ENCODE data around the gene PDK4. TPM values are rescaled to one million over a fixed set of nuclear protein-coding genes. Genes with fewer than 3 reads are reported as not detected.

Gene PDK4
- total RNA-seq, 2 experiments from 2014 or later, result not detected

GRCh38 chr7:95584769-95585425 lies 11.4 kb downstream of the PDK4 start:
- ChIA-PET CTCF (no interaction called here), POLR2A (no interaction called here)
- H3K9me3 Mint-ChIP-seq (ENCODE audit: low read depth), result no peaks in the 10 kb centered on the region
- H3K36me3 Mint-ChIP-seq (ENCODE audit: low read depth), result no peaks in the 10 kb centered on the region
- no peak for DNase-seq
- intact Hi-C loops (cut with DNase I, micrococcal nuclease), result no loop called here
- no peak for ATAC-seq
- H3K27me3 Mint-ChIP-seq, result peaks cover 2% of the 10 kb centered on the region
- H3K4me3 Mint-ChIP-seq, result no peak overlapping the region
- no peaks in the 10 kb centered on the region for H3K4me1 Mint-ChIP-seq
- no peak overlapping the region for H3K27ac Mint-ChIP-seq

DNA sequence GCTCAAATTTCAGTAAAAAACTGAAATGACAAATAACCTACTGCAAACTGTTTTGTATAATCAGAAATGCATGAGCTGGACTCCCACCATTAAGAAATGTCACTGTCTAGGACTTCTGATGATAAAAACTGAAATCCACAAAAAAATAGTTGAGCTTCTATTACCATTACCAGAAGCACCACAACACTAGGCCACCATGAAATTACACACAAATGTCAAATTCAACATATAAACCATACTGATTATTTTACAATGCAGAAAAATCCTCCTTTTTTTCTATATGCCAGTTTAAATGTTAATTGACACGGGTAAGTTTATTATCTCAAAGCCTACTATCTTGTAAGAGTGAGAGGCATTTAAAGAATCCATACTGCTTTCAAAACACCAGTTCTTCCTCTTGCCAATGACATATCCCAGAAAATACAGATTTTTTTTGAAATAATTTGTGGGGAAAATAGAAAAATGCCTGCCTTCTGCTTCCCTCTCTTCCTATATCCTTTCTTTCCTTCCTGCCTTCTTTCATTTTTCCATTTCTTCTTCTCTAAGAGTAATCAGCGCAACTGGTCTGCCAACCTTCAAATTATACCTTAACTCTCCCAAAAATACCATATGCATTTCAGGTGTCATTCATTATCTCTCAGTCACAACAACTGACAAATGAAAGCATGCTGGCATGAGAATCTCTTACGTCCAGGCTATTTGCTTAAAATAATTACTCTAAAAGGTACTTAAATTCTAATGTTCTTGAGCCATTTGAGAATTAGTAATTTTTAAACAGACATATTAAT lies 12.3 kb downstream of the PDK4 start:
- Mint-ChIP-seq H3K4me3 (no peak overlapping the region), H3K9me3 (ENCODE audit: low read depth) (no peaks in the 10 kb centered on the region), H3K4me1 (no peaks in the 10 kb centered on the region), H3K27ac (no peak overlapping the region), H3K36me3 (ENCODE audit: low read depth) (no peaks in the 10 kb centered on the region), H3K27me3 (peaks cover 2% of the 10 kb centered on the region)
- ATAC-seq (no peak), DNase-seq (no peak)
- intact Hi-C loops (cut with DNase I, micrococcal nuclease), result no loop called here
- POLR2A ChIA-PET, result no interaction called here
- CTCF ChIA-PET, result interaction anchor here (0.7 kb wide), 1 partner anchor 55 kb away, joined by 3 read pairs; no protein-coding TSS in a partner anchor

DNA sequence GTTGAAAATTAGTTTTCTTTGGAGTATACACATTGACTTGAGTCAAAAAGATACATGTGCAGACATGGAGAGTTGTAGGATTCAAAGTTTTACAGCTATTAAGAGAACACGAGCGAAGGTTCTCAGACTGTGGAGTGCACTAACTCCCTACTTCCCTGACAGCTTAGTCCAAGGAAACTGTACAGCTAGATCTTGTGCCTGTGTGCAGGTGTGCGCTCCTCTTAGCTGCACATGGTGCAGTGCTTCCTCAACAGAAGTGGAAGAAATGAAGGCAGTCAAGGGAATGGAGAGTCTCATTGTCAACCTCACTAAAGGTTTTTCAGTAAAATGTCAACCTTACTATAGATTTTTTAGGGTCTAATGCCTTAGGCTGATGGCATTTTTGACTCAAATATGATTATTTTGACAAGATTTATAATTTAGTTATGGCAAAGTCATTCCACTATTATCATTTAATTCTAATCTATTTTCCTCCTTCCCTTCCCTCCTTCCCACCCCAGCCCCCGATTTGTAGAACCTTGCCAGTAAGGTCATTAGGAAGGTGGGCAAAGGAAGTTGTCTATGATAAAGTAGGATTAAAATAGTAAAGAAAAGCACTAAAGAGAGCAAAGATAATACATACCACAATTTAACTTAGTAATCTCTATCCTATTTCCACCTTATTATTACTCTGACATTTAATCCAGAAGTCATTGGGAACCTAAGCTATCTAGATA lies 13.6 kb downstream of the PDK4 start:
- H3K4me3 Mint-ChIP-seq, result no peak overlapping the region
- peaks cover 2% of the 10 kb centered on the region for H3K27me3 Mint-ChIP-seq
- DNase-seq, result no peak
- ATAC-seq, result no peak
- H3K9me3 Mint-ChIP-seq (ENCODE audit: low read depth), result no peaks in the 10 kb centered on the region
- CTCF ChIA-PET, result no interaction called here
- POLR2A ChIA-PET, result no interaction called here
- H3K4me1 Mint-ChIP-seq, result no peaks in the 10 kb centered on the region
- no peak overlapping the region for H3K27ac Mint-ChIP-seq
- no peaks in the 10 kb centered on the region for H3K36me3 Mint-ChIP-seq (ENCODE audit: low read depth)
- intact Hi-C loops (cut with DNase I, micrococcal nuclease), result no loop called here

- ATAC-seq, result no peak
- DNase-seq, result no peak
- H3K4me1 Mint-ChIP-seq, result no peaks in the 10 kb centered on the region
- H3K27ac Mint-ChIP-seq, result no peak overlapping the region
- POLR2A ChIA-PET, result no interaction called here
- intact Hi-C loops (cut with DNase I, micrococcal nuclease), result no loop called here
- no peaks in the 10 kb centered on the region for H3K9me3 Mint-ChIP-seq (ENCODE audit: low read depth)
- peaks cover 2% of the 10 kb centered on the region for H3K27me3 Mint-ChIP-seq
- no peak overlapping the region for H3K4me3 Mint-ChIP-seq
- CTCF ChIA-PET, result no interaction called here
- no peaks in the 10 kb centered on the region for H3K36me3 Mint-ChIP-seq (ENCODE audit: low read depth)
Observed at GRCh38 chr7:95581467-95581866, 14.8 kb downstream of the PDK4 start.

DNA sequence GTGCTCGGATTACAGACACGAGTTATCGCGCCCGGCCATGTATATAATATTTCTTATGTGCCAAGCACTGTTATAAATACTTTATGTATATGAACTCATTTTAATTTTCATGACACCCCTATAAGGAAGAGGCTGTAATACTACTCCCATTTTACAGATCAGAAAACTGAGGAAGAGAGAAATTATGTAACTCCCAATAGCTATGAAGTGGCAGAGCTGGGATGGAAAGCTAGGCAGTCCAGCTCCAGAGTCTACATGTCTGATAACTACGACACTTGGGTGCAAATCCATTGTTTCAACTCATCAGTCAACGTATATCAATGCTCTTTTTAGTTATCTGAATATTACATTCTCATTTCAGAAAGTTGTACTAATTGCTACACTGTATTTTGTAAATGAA lies 17.0 kb downstream of the PDK4 start:
- intact Hi-C loops (cut with DNase I, micrococcal nuclease), result no loop called here
- H3K4me3 Mint-ChIP-seq, result no peak overlapping the region
- peaks cover 4% of the 10 kb centered on the region for H3K27me3 Mint-ChIP-seq
- no peaks in the 10 kb centered on the region for H3K9me3 Mint-ChIP-seq (ENCODE audit: low read depth)
- no peaks in the 10 kb centered on the region for H3K4me1 Mint-ChIP-seq
- H3K36me3 Mint-ChIP-seq (ENCODE audit: low read depth), result no peaks in the 10 kb centered on the region
- POLR2A ChIA-PET, result no interaction called here
- ATAC-seq (no peak), DNase-seq (no peak)
- CTCF ChIA-PET, result interaction anchor here (0.6 kb wide), 1 partner anchor 756 kb away, joined by 3 read pairs; no protein-coding TSS in a partner anchor
- H3K27ac Mint-ChIP-seq, result no peak overlapping the region

GRCh38 chr7:95578299-95578855 lies 17.9 kb downstream of the PDK4 start:
- intact Hi-C loops (cut with DNase I, micrococcal nuclease), result no loop called here
- DNase-seq (no peak), ATAC-seq (no peak)
- H3K4me1 Mint-ChIP-seq, result no peaks in the 10 kb centered on the region
- H3K36me3 Mint-ChIP-seq (ENCODE audit: low read depth), result no peaks in the 10 kb centered on the region
- ChIA-PET CTCF (no interaction called here), POLR2A (no interaction called here)
- H3K9me3 Mint-ChIP-seq (ENCODE audit: low read depth), result no peaks in the 10 kb centered on the region
- peaks cover 2% of the 10 kb centered on the region for H3K27me3 Mint-ChIP-seq
- no peak overlapping the region for H3K27ac Mint-ChIP-seq
- no peak overlapping the region for H3K4me3 Mint-ChIP-seq

DNA sequence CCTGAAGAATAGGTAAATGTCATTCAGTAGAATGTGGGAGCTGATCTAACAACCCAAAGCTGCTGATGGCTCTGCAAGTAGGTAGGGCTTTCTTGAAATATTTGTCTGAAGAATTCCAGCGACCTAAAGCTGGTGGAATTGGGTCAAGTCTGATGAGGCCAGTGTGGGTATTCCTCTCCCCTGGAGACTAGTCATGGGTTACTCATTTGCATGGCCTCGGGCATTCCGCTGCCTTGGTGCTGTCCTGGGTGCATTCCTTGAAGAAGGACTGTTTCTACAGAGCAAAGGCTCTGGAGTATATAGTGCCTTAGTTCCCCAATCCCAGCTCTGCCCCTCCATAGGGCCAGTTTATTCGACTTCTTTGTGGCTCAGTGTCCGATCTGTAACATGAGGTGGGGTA lies 19.2 kb downstream of the PDK4 start:
- Mint-ChIP-seq H3K4me1 (no peaks in the 10 kb centered on the region), H3K9me3 (ENCODE audit: low read depth) (no peaks in the 10 kb centered on the region), H3K4me3 (no peak overlapping the region), H3K27me3 (peaks cover 4% of the 10 kb centered on the region), H3K27ac (no peak overlapping the region), H3K36me3 (ENCODE audit: low read depth) (no peaks in the 10 kb centered on the region)
- ChIA-PET POLR2A (no interaction called here), CTCF (no interaction called here)
- no peak for DNase-seq
- intact Hi-C loops (cut with DNase I, micrococcal nuclease), result no loop called here
- no peak for ATAC-seq

- no peak overlapping the region for H3K4me3 Mint-ChIP-seq
- CTCF ChIA-PET, result no interaction called here
- no peak overlapping the region for H3K27ac Mint-ChIP-seq
- POLR2A ChIA-PET, result no interaction called here
- no peaks in the 10 kb centered on the region for H3K9me3 Mint-ChIP-seq (ENCODE audit: low read depth)
- H3K27me3 Mint-ChIP-seq, result peaks cover 4% of the 10 kb centered on the region
- intact Hi-C loops (cut with DNase I, micrococcal nuclease), result no loop called here
- no peaks in the 10 kb centered on the region for H3K36me3 Mint-ChIP-seq (ENCODE audit: low read depth)
- ATAC-seq (no peak), DNase-seq (no peak)
- no peaks in the 10 kb centered on the region for H3K4me1 Mint-ChIP-seq
Observed at GRCh38 chr7:95569720-95570119, 26.6 kb downstream of the PDK4 start.

DNA sequence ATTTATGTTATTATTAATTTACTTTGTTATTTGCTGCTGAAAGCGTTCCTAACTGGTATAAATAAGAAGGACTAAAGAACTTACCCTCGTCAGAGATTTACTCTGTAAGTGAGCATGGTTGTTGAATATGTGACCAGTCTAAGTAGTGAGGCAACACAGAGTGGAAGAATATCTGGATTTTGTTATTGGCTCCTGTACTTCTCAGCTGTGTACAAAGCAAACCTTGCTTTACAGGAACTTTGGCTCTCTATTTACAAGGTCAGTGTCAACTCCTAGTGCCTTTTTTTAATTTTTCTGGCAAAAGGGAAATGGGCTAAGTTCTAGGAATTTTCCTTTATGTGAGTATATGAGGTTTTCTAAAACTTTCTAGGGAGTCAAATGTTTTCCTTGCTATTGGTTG lies 35.6 kb downstream of the PDK4 start:
- no peak for DNase-seq
- Mint-ChIP-seq H3K36me3 (ENCODE audit: low read depth) (no peaks in the 10 kb centered on the region), H3K4me3 (no peak overlapping the region), H3K27me3 (peaks cover 5% of the 10 kb centered on the region), H3K4me1 (no peaks in the 10 kb centered on the region), H3K9me3 (ENCODE audit: low read depth) (no peaks in the 10 kb centered on the region), H3K27ac (no peak overlapping the region)
- intact Hi-C loops (cut with DNase I, micrococcal nuclease), result no loop called here
- CTCF ChIA-PET, result interaction anchor here (0.5 to 0.7 kb wide), 2 partner anchors 26 to 129 kb away, joined by 3 to 5 read pairs; no protein-coding TSS in a partner anchor
- no peak for ATAC-seq
- POLR2A ChIA-PET, result no interaction called here

- ATAC-seq, result no peak
- Mint-ChIP-seq H3K4me1 (no peaks in the 10 kb centered on the region), H3K4me3 (no peak overlapping the region)
Observed at GRCh38 chr7:95558864-95559263, 37.5 kb downstream of the PDK4 start.

GRCh38 chr7:95556777-95557176 lies 39.5 kb downstream of the PDK4 start:
- DNase-seq, result no peak
- no peaks in the 10 kb centered on the region for H3K9me3 Mint-ChIP-seq (ENCODE audit: low read depth)
- no peak overlapping the region for H3K27ac Mint-ChIP-seq
- intact Hi-C loops (cut with DNase I, micrococcal nuclease), result no loop called here
- no peaks in the 10 kb centered on the region for H3K4me1 Mint-ChIP-seq
- H3K36me3 Mint-ChIP-seq (ENCODE audit: low read depth), result no peaks in the 10 kb centered on the region
- ChIA-PET CTCF (no interaction called here), POLR2A (no interaction called here)
- H3K4me3 Mint-ChIP-seq, result no peak overlapping the region
- peaks cover 6% of the 10 kb centered on the region for H3K27me3 Mint-ChIP-seq
- no peak for ATAC-seq

More at GRCh38 chr7:95558864-95559263, 37.5 kb downstream of the PDK4 start:
- Mint-ChIP-seq H3K9me3 (ENCODE audit: low read depth) (no peaks in the 10 kb centered on the region), H3K36me3 (ENCODE audit: low read depth) (no peaks in the 10 kb centered on the region), H3K27ac (no peak overlapping the region), H3K27me3 (peaks cover 6% of the 10 kb centered on the region)
- ChIA-PET POLR2A (no interaction called here), CTCF (interaction anchor here (1.2 kb wide), 1 partner anchor 128 kb away, joined by 3 read pairs; no protein-coding TSS in a partner anchor)
- intact Hi-C loops (cut with DNase I, micrococcal nuclease), result no loop called here
- no peak for DNase-seq

Data from activated CD4-positive, alpha-beta T cell treated with anti-CD3 and anti-CD28 coated beads for 36 hours (primary cell).